Epithelial cell of esophagus (primary cell): ENCODE results near the gene KLHL6.

Experiments
- DNase-seq: peaks from one replicate; pipeline ENCODE4 v3.0.0; 2010; ENCODE audit warnings: low read depth
- H3K4me3 ChIP-seq: 2 replicates; pipeline ENCODE4 v1.5.1; 2011; ENCODE audit warnings: mild to moderate bottlenecking, low read length, control low read depth
- CTCF ChIP-seq: IDR thresholded peaks from 2 replicates; pipeline ENCODE4 v1.5.1; 2011; ENCODE audit warnings: low read depth, mild to moderate bottlenecking, low read length, control low read depth, inconsistent platforms; ENCODE audit not compliant: insufficient read depth; ENCODE audit errors: missing control alignments

The KLHL6 gene

GRCh38 chr3:183496311-183496710, 59.2 kb downstream of the KLHL6 start:
- DNase-seq = no peak
- no peak for TF ChIP-seq CTCF
- no peak overlapping the region for H3K4me3 ChIP-seq

GRCh38 chr3:183494341-183494740, 61.2 kb downstream of the KLHL6 start:
- DNase-seq = no peak
- no peak for TF ChIP-seq CTCF

GRCh38 chr3:183493296-183494045, 62.0 kb downstream of the KLHL6 start:
- TF ChIP-seq CTCF = no peak
- DNase-seq = peak; percentile 52
- H3K4me3 ChIP-seq = no peak overlapping the region

More at GRCh38 chr3:183494341-183494740, 61.2 kb downstream of the KLHL6 start:
- H3K4me3 ChIP-seq = no peak overlapping the region

GRCh38 chr3:183492849-183493179, 62.7 kb downstream of the KLHL6 start:
- H3K4me3 ChIP-seq = no peak overlapping the region
- no peak for TF ChIP-seq CTCF
- DNase-seq = peak; percentile 98

- no peak overlapping the region for H3K4me3 ChIP-seq
- no peak for TF ChIP-seq CTCF
- no peak for DNase-seq
Observed at GRCh38 chr3:183491923-183492848, 63.3 kb downstream of the KLHL6 start.

GRCh38 chr3:183491109-183491922, 64.2 kb downstream of the KLHL6 start:
- no peak overlapping the region for H3K4me3 ChIP-seq
- DNase-seq = no peak
- TF ChIP-seq CTCF = no peak
